COLO829 (cell line): Measurements from ENCODE around the gene CFAP77.

Source experiments
- DNase-seq: peaks from one replicate; pipeline ENCODE4 v3.0.0; 2012; ENCODE audit warnings: low spot score

Gene CFAP77

GRCh38 chr9:132517815-132518550 is 108.0 kb downstream of the CFAP77 start:
- no peak for DNase-seq

- DNase-seq = no peak
Observed at GRCh38 chr9:132518626-132519025, 108.6 kb downstream of the CFAP77 start.

- no peak for DNase-seq
Observed at GRCh38 chr9:132519033-132519432, 109.0 kb downstream of the CFAP77 start.

- DNase-seq = no peak
Observed at GRCh38 chr9:132520612-132521011, 110.6 kb downstream of the CFAP77 start.

- no peak for DNase-seq
Observed at GRCh38 chr9:132525308-132526023, 115.5 kb downstream of the CFAP77 start.

GRCh38 chr9:132531195-132531594 is 121.2 kb downstream of the CFAP77 start:
- no peak for DNase-seq

GRCh38 chr9:132531710-132532570 is 121.9 kb downstream of the CFAP77 start:
- no peak for DNase-seq

- DNase-seq = no peak
Observed at GRCh38 chr9:132534832-132535231, 124.8 kb downstream of the CFAP77 start.

GRCh38 chr9:132536124-132536523 is 126.1 kb downstream of the CFAP77 start:
- no peak for DNase-seq

GRCh38 chr9:132537352-132537751 is 127.3 kb downstream of the CFAP77 start:
- DNase-seq = no peak

- no peak for DNase-seq
Observed at GRCh38 chr9:132538071-132538470, 128.1 kb downstream of the CFAP77 start.

- no peak for DNase-seq
Observed at GRCh38 chr9:132539096-132539495, 129.1 kb downstream of the CFAP77 start.

GRCh38 chr9:132541051-132541450 is 131.0 kb downstream of the CFAP77 start:
- DNase-seq = no peak

GRCh38 chr9:132541870-132542830 is 132.1 kb downstream of the CFAP77 start:
- DNase-seq = no peak

- DNase-seq = no peak
Observed at GRCh38 chr9:132543251-132543650, 133.2 kb downstream of the CFAP77 start.

- no peak for DNase-seq
Observed at GRCh38 chr9:132543960-132544359, 133.9 kb downstream of the CFAP77 start.

- no peak for DNase-seq
Observed at GRCh38 chr9:132545578-132545977, 135.6 kb downstream of the CFAP77 start.

GRCh38 chr9:132546148-132547051 is 136.4 kb downstream of the CFAP77 start:
- no peak for DNase-seq

GRCh38 chr9:132547052-132547431 is 137.0 kb downstream of the CFAP77 start:
- no peak for DNase-seq

GRCh38 chr9:132547436-132547835 is 137.4 kb downstream of the CFAP77 start:
- DNase-seq = no peak
